ENCODE measurements around the gene AIG1.

DNA sequence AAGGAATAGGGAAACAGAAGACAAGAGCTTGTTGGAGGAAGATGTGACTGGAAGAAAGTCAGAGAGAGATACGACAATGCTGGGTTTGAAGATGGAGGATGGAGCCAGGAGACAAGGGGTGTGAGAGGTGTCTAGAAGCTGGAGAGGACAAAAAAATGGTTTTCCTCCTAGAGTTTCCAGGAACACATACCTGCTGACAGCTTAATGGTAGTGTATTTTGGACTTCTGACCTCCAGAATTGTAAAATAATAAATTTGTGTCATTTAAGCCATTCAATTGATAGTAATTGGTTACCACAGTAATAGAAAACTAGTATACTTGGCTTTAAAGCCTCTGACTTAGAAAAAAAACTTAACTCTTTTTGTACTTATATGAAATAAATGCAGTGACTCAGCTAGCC, 3.6 kb downstream of the AIG1 start:
- TF ChIP-seq, protein P1, sequence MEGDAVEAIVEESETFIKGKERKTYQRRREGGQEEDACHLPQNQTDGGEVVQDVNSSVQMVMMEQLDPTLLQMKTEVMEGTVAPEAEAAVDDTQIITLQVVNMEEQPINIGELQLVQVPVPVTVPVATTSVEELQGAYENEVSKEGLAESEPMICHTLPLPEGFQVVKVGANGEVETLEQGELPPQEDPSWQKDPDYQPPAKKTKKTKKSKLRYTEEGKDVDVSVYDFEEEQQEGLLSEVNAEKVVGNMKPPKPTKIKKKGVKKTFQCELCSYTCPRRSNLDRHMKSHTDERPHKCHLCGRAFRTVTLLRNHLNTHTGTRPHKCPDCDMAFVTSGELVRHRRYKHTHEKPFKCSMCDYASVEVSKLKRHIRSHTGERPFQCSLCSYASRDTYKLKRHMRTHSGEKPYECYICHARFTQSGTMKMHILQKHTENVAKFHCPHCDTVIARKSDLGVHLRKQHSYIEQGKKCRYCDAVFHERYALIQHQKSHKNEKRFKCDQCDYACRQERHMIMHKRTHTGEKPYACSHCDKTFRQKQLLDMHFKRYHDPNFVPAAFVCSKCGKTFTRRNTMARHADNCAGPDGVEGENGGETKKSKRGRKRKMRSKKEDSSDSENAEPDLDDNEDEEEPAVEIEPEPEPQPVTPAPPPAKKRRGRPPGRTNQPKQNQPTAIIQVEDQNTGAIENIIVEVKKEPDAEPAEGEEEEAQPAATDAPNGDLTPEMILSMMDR (conservative IDR thresholded peaks at IDR 0.05; ENCODE audit: low read depth, low read length), result no peak
- TF ChIP-seq EZH2 (IDR thresholded peaks at IDR 0.05; ENCODE audit: borderline replicate concordance, low read depth, low read length, poor library complexity, severe bottlenecking), result no peak

Data from A673 (cell line).